HG02678 (cell line): Measurements from ENCODE around the gene WNT7A.

Experiments used
- ATAC-seq: cut with Tn5 transposase; IDR thresholded peaks from one replicate; pipeline ENCODE4 v1.9.1; 2021; ENCODE audit warnings: mild to moderate bottlenecking, moderate library complexity; ENCODE audit not compliant: unreplicated experiment

Gene WNT7A

DNA sequence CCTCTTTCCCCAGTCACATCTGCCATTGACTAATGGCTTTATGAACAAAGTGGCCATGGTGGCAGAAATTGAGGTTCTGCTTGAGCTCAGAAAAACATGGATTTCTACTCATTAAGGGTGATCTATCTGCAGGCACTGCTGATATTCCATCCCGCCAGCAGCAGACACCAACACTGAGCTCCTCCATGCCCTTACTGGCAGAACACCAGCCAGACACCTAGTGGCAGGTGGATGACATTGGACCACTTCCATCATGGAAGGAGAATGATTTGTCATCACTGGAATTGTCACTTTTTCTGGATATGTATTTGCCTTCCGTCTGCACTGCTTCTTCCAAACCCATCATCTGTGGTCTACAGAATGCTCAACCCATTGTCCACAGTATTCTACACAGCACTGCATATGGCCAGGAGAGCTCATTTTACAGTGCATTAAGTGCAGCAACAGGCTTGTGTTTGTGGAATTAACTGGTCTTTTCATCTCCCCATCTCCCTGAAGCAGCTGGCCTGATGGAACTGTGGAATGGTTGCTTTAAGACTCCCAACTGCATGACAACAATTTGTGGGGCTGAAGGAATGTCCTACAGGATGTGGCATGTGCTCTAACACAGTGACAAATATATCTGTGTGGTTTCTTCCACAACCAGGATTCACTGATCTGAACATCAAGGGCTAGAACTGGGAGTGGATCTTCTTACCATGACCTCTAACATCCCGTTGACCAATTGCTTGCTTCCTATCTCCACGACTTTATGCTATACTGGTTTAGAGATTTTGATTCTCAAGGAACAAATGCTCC is 103.4 kb downstream of the WNT7A start:
- no peak for ATAC-seq

DNA sequence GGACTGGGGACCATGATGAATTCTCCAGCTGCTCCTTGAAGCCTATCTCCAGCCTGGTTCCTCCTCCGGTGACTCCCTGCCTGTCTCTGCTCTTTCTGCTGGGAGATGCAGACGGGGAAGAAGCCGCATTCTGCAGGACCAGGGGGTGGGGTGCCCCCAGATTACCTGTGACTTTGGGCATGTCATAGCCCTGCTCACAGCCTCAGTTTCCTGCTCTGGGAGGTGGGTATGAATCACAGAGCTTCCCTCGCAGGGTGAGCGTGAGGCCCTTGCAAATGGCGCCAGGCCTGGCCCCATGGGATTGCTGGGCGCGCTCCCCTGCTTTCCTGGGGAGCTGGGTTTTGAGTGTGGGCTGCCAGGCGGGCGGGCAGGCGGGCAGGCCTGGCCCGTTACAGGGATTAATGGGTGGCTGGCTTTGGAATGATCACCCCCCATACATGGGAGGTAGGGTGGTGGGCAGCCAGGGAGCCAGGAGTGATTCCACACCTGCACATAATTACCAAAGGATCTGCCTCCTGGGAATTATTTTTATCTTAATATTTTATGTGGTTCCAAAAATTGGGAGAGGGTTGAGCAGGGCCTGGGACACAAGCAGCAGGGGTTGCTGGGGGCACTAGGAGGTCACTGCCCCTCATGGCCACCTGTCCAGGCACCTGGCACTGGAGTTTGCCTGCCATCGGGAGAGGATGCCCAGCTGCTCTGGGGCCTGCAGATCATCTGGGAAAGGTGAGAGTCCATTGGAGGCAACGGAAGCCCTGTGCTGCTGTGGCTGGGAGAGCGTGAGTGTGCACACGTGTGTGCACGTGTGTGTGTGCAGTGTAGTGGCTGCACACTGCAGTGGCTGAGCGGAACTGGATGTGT is 106.8 kb downstream of the WNT7A start:
- no peak for ATAC-seq

DNA sequence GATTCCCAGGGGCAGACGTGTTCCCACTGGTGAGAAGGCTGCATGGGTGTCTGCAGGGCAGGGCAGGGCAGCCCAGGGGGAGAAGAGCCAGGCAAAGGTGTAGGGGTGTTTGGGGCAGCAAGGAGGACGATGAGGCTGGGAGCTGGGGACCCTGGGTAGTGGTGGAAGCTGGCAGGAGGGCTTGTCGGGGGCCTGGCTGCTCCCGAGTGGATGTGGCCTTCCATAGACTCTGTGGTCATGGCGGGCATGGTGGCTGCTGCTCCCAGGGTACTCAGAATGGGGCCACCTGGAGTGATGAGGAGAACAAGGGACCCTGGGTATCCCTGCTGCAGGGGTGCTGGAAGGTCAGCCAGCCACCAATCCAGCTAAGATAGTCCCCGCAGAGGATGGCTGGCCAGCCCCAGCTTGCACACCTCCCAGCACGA is 107.5 kb downstream of the WNT7A start:
- no peak for ATAC-seq

DNA sequence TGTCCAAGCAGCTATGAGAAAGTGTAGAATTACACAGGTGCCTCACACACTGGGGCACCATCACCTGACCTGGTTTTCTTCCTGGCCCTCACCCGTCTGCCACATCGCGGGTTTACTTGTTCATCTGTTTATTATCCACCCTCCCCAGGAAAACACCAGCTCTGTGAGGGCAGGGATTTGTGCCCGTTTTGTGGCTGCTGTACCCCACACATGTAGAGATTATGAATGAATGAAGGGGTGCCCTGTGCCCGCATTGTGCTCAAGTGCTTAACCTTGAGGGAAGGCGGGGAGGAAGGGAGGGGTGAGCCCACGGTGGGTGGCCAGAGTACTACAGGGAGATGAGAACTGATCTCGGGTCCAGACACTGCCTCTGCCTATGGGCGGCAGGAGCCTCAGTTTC is 108.4 kb downstream of the WNT7A start:
- ATAC-seq: no peak

DNA sequence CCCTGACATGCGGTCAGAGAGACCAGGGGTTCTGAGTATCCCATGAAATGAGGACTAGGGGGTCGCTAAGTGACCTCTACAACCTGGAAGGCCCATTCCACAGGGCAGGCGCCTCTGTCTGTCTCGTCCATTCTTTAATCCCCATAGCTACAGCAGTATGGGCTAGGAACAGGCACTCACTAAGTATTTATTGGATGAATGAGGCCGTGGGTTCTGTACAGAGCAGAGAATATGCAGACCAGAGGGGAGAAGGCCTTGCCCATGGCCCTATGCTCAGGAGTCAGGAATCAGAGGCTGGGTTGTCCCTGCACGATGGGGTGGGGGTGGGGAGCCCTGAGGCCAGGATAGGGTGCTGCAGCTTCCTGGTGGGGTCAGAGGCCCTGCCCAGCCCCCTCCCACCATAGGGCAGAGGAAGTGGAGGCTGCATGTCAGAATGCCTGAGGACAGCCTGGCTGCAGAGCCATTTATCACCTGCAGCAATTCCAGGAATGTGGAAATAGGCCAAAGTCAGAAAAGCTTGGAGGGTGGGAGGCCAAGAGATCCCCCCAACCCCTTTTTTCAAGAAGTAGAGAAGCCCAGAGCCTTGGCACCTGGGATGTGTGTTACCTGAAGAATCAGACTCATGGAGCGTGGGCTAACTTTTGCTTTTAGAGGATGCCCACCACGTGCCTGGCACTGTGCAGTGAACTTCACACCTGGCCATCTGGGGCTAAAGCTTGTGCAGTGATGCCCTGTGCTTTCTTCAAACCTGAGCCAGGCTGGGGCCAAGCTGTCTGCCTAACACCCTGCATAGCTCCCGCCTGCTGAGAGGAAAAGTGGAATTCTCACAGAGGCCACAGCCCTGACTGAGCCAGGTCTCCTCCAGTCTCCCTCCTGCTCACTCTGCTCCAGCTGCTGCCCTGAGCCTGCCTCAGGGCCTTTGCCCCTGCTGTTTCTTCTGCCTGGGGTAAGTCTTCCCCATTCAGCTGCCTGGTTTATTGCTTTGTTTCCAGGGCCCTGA is 109.4 kb downstream of the WNT7A start:
- ATAC-seq: no peak

DNA sequence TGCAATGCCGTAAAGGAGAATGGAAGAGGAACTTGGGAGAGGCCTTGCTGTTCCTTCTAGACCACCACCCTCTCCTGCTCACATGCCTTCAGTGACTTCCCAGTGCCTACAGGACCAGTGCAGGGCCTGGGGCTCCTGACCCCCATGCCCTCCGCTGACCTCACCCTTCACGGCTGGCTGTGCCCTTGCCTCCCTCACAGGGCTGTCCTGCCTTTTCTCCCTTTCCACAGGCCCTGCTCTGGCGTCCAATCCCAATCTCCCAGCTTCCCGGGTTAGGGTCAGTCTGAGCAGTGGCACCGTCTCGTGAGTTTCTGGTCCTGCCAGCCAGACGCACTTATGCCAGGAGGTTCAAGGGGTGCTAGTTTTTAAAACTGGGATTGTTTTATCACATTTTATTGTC is 110.4 kb downstream of the WNT7A start:
- no peak for ATAC-seq

DNA sequence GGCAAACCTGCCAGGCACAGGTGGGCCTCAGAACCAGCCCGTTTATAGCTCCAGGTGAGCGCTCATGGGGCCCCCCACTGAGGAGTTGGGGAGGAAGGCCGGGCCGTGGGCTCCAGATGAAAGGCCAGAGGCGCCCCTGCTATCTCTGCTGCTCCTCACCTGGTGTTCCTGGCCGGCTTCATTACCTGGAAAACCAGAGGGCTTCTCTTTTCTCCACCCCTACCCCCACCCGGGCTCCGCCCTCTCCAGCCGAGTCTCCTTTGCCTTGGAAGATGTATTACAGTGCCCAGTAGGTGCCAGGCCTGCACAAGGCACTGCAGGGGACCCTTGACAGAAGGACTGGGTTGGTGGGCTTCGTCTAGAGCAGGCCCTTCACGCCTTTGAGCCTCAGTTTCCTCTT is 111.4 kb downstream of the WNT7A start:
- ATAC-seq: no peak

DNA sequence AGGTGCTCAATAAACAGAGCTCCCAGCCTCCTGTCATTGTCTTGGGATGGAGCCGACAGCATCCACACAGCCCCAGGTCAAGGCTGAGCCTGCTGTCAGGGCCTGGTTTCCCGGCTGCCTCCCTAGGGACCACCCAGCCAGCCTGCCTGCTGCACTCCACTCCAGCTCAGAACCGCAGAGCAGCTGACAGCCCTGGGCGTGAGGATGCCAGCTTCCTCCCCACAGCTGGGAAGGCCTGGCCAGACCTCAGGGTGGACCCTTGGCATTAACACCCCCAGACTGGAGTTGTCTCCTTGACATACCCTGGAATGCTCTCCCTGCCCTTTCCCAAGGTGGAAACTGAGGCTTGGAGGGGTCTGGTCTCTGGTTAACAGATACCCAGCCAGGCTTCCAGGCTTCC is 112.0 kb downstream of the WNT7A start:
- no peak for ATAC-seq

DNA sequence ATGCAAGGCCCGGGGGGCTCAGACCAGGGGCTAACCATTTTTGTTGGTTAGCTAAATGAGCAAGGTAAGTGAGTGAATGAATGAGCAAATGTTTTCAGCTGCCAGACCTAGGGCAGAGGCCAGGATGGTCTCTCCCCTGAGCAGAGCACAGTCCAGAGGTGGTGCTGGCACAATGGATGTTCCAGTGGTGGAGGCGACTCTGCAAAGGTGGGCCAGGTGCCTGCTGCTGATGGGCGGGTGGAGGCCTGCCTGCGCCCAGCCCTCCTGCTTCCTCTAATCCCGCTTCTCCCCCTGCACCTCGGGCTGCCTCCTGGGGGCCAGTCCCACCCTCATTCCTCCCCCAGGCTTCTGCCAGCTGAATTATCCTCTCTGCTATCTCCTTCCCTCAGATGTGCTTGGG is 112.8 kb downstream of the WNT7A start:
- ATAC-seq: no peak
